ENCODE data around the gene NKX3-2.

The NKX3-2 gene

GRCh38 chr4:13496605-13497004, 47.7 kb downstream of the NKX3-2 start:
- DNase-seq, result no peak

- no peak for DNase-seq
Observed at GRCh38 chr4:13495753-13496152, 48.6 kb downstream of the NKX3-2 start.

GRCh38 chr4:13493793-13494192, 50.5 kb downstream of the NKX3-2 start:
- no peak for DNase-seq

- DNase-seq, result no peak
Observed at GRCh38 chr4:13492747-13493146, 51.6 kb downstream of the NKX3-2 start.

Measured in NCI-H1436 treated with DMSO at 0.1 percent for 48 hours (cell line).